Ecto neural progenitor cell (in vitro differentiated cells): Measurements from ENCODE around the gene VDR.
A peak's percentile ranks its signal among the peaks of the same experiment; 100 is the strongest.
"Not testable (repeated sequence)": the region's sequence is repeated elsewhere in the genome, so short reads cannot be mapped to it uniquely, and the experiment has no call there.

Experiments used
- DNase-seq: peaks from one replicate; pipeline ENCODE4 v3.0.0-alpha.2; 2018; ENCODE audit warnings: low spot score

Gene VDR

DNA sequence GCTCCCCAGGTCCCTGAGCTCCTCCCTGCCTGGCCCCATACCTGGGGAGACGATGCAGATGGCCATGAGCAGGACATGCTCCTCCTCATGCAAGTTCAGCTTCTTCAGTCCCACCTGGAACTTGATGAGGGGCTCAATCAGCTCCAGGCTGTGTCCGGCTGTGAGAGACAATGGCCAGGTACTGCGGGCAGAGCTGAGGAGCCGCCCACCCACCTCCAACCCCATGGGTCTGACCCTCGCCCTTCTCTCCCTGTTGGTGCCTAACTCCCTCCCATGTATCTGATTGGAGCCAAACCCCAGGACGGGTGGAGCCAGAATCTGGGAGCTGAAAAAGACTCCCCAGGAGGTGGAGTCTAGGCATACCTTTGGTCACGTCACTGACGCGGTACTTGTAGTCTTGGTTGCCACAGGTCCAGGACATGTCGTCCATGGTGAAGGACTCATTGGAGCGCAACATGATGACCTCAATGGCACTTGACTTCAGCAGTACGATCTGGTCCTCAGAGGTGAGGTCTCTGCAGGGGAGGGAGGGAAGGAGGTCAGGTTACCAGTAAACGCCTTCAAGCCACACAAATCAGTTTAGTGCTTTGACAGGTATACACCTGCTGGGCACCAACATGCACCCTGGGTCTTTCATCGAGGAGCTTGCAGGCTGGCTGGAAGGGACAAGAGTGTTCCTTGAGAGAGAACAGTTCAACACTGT, 58.3 kb downstream of the VDR start:
- DNase-seq: no peak

DNA sequence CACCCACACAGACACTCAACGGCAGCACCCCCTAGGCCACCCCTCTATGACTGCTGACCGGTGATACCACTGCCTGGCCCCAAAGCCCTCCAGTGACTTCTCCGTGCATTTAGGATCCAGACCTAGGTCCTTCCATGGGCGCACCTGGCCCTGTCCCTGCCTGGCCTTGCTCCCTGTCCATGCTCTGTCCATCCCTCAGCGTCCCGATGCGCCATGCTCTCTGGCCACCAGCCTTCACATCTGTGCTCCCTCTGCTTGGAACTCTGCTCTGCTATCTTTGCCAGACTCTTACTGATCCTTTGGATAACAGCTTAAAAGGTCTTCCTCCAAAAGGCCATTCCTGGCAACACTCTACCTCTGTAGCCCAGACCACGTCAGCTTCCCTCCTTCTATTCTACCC, 59.7 kb downstream of the VDR start:
- no peak for DNase-seq

DNA sequence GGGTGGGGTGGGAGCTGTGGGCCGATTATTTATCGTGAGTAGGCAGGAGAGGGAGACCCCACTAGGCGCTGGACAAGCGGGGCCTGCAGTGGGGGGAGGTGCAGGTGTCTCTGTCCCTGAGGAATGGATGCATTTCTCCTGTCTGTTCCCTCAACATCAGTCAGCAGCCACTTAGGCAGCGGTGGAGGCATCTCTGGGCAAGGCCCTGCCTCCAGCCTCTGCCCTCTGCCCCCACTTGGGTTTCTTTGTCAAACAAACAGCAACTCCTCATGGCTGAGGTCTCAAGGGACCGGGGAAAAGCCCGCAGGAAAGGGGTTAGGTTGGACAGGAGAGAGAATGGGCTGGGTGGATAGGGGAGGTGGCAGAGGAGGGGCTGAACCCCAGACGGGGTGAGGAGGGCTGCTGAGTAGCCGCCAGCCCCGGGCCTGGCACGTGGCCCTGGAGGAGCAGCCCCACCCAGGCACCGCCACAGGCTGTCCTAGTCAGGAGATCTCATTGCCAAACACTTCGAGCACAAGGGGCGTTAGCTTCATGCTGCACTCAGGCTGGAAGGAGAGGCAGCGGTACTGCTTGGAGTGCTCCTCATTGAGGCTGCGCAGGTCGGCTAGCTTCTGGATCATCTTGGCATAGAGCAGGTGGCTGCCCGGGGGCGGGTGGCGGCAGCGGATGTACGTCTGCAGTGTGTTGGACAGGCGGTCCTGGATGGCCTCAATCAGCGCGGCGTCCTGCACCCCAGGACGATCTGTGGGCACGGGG, 60.4 kb downstream of the VDR start:
- DNase-seq: no peak

DNA sequence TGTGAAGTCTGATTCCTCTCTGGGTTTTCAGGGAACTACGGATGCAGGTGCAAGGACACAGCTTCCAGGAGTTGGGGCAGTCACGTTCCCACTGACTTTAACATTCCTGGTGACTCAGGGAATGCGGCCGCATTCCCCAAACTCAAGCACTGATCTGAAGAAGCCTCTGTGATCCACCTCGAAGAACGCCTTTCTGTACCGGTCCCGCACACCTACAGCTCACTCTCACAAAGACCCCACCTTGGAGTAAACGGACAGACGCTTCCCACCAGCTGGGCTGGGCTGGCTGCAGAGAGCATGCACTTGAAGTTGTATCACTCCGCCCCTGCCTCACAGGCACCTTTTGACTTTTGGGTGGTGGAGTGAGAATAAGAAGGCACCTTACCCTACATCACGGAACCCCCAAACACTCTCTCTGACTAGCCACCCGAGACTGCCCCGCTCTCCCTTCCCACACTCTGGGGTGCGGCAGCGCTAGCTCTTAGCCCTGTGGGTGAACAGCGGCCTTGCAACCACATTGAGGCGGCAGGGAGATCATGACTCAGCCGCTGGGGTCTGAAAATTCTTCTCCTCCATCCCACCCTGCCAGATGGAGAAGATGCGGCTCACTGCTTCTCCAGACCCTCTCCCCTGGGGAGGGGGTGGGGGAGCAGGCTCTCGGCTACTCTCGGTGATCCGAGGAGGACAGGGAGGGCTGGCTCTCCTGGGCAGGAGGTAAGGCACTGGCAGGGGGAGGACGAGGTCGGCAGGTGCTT, 61.4 kb downstream of the VDR start:
- DNase-seq: no peak

DNA sequence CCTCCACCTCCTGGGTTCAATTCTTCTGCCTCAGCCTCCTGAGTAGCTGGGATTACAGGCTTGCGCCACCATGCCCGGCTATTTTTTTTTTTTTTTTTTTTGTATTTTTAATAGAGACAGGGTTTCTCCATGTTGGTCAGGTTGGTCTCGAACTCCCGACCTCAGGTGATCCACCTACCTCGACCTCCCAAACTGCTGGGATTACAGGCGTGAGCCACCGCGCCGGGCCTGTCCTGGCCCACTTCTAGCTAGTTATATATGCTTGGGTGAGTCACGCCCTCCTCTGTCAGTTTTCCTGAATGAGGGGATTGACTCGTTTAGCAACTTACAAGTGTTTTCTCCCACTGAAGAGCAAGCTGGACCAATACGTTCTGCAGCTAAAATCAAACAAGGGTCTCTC, 62.3 kb downstream of the VDR start:
- not testable (repeated sequence) for DNase-seq

DNA sequence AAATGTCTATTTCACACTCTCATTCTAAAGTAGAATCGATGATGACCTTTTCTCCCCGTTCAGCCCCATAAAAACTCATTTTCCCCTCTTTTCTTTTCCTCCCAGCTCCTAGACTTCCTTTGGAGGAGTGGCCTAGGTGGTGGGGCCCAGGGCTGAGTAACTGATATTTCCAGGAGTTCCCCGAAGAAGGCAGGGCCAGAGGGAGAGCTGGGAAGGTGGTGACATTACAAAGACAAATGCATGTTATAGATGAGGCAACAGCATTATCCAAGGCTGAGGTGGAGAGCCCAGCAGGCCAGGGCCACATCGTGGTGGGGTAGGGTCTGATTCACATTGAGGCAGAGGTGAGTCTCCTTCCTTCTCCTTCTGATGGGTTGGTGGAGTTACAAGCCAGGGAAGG, 62.9 kb downstream of the VDR start:
- no peak for DNase-seq

DNA sequence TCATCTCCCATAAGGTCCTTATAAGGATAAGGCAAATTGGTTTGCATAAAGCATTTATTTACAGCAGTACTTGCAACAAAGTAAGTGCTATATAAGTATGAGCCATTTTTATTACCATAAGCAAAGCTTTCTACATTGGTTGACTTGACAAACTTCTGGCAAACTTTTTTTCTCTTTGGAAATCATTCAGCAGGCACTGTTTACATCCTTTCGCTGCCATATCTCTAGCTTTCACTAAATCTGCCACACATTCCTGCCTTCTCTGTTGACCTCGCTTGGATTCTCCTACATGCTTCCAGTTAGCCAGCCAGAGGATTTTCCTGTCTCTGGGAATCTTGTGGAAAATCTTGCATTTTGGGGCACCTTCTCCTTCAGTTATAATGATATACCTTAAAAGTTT, 63.3 kb downstream of the VDR start:
- no peak for DNase-seq

DNA sequence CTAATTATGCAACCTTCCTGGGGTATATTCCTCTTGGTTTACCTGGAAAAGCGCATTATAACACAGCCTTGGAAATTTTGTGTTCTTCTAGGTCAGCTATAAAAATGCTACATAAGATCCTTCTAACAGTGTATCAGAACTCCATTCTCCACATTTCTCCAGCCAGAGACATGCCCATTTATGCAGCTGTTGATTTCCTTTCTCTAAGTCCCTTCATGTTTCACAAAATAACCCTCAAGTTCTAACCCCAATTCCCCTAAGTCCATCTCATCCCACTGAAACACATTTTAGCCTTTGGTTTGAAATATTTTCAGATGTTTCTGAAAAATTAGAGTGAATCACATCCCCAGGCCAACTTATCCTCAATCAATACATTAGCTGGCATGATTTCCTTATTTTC, 64.2 kb downstream of the VDR start:
- DNase-seq: no peak

DNA sequence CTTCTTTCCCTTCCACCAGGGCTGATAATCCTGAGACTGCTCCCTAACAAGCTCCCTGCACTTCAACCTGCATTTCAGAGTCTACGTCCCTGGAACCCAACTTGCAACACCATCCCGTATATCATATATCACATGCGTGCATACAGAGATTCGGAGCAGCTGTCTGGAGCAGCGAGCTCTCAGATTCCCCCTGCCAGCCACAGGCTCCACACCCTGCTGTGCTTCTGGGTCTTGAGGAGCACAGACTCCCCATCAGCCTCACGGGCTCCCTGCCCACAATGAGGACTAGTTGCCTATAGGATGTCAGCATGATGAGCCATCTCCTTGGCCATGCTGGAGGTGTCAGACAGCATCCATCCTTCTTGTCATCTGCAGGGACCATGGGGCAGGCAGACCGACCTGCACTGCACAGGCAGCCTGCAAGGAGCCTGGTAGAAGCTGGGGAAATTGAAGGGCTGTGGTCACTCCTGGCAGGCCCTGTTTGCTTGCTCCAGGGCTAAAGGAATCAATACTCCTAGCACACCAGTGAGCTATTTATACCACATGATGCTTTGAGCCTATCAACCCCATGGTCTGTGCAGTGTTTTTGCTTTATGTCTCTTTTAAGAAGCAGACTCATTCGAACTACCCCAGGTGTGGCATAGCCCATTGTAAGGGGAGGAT, 65.4 kb downstream of the VDR start:
- no peak for DNase-seq

DNA sequence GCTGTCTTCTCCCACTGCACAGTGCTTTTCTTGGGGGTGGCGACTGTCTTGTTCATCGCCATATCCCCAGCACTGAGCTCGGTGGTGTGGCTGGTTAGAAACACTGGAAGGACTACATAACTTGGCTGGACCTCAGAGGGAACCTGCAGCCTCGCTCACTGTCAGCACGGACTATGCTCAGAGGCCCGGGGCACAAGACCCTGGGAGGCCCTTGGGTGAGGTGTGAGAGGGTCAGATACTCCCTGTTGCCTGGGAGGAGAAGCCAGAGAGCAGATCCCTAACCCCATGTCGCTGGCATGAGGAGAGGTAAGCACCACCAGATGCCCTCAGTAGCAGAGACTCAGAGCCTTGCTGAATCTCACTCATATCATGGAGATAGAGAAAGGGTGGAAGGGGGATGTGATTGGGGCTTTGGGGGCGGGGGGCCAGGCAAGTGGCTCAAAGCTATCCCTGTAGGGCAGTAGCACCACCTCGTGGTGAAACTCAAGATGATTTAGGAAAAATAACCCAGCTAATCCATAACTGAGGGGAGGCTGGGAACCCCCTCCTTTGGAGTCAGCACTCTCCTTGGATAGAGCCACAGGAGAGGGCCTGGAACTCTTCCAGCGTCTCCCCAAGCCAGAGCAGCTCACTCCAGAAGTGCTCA, 66.4 kb downstream of the VDR start:
- DNase-seq: no peak

DNA sequence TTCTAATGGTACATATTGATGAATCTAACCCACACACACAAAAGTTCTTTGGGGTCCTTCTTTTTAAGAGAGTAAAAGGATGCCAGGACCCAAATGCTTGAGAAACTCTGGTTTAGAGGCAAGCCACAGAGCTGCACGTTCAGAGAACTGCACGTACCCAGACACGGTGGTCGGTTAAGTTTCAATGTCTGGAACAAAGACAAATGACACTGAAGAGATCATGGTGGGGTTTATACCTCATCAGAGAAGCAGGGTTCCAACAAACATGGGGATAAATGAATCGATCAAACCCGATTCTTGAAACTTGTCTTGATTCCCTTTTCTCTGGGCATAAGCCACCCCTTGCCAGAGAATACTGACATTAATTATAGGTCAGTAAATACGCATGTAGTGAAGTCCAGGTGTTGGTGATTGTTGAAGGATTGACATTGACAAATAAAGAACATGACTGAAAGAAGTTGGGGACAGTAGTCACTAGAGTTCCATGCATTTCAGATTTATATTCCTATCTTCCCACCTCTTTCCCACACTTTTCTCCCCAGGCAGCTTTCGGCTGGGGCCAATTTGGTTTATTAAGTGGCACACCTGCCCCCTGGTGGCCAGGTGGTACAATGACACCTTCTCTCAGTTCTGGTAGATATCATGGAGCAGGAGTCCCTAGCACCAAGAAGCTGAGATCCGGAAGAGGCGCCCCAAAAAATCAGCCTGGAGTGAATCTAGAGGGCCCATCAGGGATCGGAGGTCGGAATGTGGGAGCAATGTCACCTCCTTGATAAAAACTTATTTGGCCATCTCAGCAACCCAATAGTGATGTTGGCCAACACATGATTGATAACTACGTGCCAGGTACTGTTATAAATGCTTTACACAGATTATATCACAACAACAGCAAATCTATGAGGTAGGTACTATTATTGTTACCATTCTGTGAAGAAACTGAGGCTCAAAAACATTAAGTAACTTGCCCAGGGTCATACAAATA, 67.3 kb downstream of the VDR start:
- peak; percentile 83 for DNase-seq

DNA sequence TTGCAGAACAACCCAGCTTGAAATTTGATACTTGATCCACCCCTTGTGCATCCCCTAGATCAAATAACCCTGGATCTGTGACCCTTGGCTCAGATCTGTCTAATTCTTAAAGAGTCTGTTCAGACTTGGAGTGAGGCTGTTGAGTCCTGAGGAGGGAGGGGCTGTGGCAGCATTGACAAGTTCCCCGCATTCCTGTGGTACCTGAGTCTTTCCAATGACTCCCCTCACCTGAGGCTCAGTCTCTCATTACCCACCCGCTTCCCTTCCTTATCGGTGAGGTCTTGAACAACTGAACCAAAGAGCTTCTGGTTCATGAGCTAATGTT, 69.0 kb downstream of the VDR start:
- no peak for DNase-seq

DNA sequence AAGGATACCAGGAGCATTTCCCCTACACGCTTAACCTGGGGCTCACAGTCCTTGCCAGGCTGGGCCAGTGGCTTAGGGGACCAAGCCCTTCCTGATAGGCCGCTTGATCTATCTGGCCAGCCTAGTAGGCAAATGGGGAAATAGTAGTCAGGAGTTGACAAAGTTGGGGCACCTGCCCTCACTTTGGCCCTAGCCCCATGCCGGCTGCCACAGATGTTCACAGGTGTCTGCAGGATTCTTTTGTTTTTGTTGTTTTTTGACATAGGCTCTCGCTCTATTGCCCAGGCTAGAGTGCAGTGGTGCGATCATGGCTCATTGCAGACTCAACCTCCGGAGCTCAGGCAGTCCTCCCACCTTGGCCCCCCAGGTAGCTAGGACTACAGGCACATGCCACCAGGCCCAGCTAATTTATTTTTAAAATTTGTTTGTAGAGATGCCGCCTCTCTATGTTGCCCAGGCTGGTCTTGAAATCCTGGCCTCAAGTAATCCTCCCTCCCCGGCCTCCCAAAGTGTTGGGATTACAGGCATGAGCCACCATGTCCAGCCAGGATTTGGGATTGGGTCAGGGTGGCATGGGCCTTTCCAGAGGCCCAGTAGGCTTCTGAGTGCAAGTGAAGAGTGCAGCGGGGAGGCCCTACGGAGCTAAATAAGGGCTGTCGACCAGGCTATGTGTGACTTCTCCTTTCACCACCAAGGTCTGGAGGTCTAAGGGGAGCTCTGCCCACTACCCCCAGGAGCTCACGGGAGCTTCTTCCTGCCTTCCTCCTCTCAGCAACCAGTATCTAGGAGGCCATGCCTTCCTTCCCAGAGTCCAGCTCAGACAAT, 69.6 kb downstream of the VDR start:
- DNase-seq: no peak

DNA sequence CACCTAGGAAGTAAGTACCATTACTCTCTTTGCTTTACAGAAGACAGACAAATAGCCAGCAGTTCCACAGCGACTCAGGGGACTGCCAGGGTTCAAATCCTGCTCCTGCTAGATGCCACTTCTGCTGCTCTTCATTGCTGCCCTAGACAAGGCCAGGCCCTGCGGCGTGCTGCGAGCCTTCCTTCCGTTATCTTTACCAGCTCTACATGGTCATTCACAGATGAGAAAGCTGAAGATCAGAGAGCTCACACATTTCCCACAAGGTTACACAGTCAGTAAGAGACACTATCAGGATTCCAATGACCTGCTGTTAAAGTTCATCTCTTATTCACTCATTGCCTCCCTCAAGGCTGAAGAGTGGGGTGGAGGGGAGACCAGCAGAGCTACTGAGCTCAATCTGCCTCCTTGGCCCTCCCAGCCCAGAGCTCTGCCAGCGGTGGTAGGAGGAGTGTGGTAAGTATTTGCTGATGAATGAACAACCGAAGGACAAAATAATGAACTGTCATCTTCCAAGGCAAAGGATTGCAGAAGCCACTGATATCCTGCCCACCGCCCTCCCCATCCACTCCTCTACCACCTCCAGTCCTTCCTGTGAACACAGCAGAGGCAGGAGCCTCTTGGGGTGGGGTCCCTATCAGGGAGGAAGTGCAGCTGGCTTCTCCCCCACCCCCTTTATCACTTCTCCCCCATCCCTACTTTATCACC, 70.4 kb downstream of the VDR start:
- no peak for DNase-seq

DNA sequence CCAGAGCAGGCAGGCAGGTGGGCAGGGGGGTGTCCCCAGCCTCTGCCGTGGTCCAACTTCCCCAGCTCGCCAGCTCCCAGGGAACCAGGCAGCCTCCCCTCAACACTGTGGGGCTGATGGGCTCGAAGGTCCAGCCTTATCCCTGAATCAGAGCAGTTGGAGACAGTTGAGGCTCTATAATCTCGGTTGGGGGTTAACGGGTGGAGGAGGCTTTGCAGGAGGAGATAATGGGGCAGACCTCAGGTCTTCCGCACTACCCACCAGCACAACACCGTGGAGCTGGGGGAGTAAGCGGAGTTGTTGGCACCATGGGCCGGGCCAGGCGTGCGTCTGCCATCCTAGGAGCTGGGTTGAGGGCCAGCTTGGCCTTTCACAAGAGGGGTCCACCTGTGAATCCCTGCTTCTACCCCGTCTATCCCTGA, 71.2 kb downstream of the VDR start:
- DNase-seq: no peak

DNA sequence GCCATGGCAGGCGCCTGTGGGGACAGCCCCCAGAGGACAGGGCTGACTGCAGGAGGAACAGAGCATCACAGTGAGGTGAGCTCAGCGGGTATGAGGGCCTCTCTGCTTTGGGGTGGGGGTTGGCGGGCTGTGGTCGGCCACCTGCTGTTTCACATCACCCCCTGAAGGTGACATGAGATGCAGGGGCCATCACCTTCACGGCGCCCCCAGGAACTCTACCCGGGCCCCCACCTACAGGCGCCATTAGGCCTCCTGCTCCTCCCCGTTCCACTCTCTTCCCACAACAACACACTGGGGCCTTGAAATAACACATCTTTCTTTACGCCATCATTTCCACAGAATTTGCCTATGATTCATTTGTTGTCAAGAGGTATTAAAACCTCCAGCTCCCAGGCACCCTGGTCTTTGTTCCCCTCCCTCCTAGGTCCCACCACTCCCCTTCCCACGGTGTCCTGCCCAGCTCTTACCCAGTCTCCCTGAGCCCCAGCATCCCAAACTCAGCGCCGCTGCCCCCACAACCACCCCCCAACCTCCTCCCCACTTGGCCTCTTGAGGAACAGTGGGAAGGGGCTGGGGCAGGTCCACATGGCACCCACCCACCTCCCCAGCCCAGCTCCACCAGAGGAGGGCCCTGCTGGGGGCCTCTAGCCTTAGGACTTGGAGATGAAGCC, 72.4 kb downstream of the VDR start:
- DNase-seq: no peak

DNA sequence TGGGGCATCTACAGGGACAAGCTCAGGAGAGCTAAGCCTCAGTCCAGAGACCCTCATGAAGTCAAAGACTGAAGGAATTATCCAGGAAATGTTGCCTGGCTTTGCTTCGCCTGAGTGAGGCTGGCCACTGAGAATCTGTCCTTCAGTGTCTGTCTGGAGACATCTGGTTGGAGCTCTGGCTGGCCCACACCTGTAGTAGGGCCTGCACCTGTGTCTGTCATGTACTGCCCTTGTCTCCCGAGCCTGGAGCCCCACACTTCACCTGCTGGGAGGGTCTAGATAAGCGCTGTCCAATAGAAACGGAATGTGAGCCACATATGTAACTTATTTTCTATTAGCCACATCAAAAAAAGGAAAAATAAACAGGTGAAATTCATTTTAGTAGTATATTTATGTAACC, 75.2 kb downstream of the VDR start:
- no peak for DNase-seq

DNA sequence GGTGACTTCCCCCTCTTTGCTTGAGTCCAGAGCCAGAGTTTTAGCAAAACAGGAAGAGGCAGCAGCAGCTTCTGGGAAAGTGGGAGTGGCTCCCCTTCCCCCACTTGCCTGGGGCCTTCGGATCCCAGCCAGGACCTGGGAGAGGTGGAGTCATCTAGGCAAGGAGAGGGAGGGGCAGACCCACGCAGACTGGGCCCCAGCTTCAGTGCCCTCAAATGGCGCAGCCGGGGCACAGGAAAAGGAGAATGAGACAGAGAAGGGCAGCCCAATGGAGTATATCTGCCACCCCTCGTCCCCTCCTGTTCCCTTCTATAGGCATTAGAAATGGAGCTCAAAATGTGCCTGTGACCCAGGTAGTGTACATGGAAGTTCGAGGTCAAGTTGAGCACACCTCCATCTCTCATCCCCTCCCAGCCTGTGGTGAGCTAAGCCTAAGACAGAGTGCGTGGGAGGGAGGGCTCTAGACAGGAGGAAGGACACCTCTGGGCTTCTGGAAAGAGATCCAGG, 75.8 kb downstream of the VDR start:
- peak; percentile 79 for DNase-seq
